ENCODE data around the gene BATF2. TPM values are rescaled to one million over a fixed set of nuclear protein-coding genes. Genes with fewer than 3 reads are reported as not detected.
"Not testable (repeated sequence)": the region's sequence is repeated elsewhere in the genome, so short reads cannot be mapped to it uniquely, and the experiment has no call there.

The BATF2 gene
- total and polyA plus RNA-seq, 9 of the 15 experiments (the other 6 are each of a cell fraction or from before 2014, with no cell fraction given) = 1.7 to 8.9 (median 6.4) TPM

GRCh38 chr11:64987998-64988854, 8.5 kb downstream of the BATF2 start:
- no peak overlapping the region for H3K4me2 ChIP-seq (ENCODE audit: insufficient read depth, low read length)
- DNase-seq (ENCODE audit: extremely low read depth in 1 of 4, low spot score in 3 of 4) = no peak
- CTCF ChIA-PET (ENCODE audit: low intra/inter-chr PET ratio) = interaction anchor here (0.6 kb wide), 1 partner anchor 75 kb away, joined by 3 read pairs; no protein-coding TSS in a partner anchor

DNA sequence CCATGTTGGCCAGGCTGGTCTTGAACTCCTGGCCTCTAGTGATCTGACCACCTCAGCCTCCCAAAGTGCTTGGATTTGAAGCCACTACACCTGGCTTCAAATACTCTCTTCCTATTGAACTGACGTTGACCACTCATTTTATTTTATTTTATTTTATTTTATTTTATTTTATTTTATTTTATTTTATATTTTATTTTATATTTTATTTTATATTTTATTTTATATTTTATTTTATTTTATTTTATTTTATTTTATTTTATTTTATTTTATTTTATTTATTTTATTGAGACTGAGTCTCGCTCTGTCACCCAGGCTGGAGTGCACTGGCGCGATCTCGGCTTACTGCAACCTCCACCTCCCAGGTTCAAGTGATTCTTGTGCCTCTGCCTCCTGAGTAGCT, 13.4 kb downstream of the BATF2 start:
- in situ Hi-C loops (cut with MboI); H3K4me3 ChIP-seq; H3K27ac ChIP-seq (ENCODE audit: extremely low read depth, low read depth, low read length); H3K4me2 ChIP-seq (ENCODE audit: insufficient read depth, low read length); H4K20me1 ChIP-seq (replicated peaks; ENCODE audit: control insufficient read depth, insufficient read depth, low read length); CTCF ChIA-PET (ENCODE audit: low intra/inter-chr PET ratio); DNase-seq (ENCODE audit: extremely low read depth in 1 of 4, low spot score in 3 of 4); H3K4me1 ChIP-seq (replicated peaks in 1 of 2; ENCODE audit: control insufficient read depth in 2 of 2, insufficient read depth in 2 of 2, low read length in 2 of 2); H3K9me3 ChIP-seq (replicated peaks; ENCODE audit: control insufficient read depth, insufficient read depth, low read depth, low read length); H3K9ac ChIP-seq (ENCODE audit: insufficient read depth in 1 of 2, low read depth in 2 of 2, low read length in 2 of 2); H3K79me2 ChIP-seq (ENCODE audit: control insufficient read depth, insufficient read depth, low read length); H2AFZ ChIP-seq (ENCODE audit: low read depth, low read length); H3K36me3 ChIP-seq (ENCODE audit: control insufficient read depth, insufficient read depth, low read length); FAIRE-seq; H3K9me1 ChIP-seq (ENCODE audit: control insufficient read depth, insufficient read depth, low read length); BruUV-seq (replicated peaks); POLR2A ChIA-PET; H3K27me3 ChIP-seq (ENCODE audit: control insufficient read depth in 2 of 2, insufficient read depth in 2 of 2, low read length in 2 of 2); ATAC-seq; intact Hi-C loops (cut with micrococcal nuclease): not testable (repeated sequence)
- WGBS (ENCODE audit: insufficient coverage, low coverage, missing lambda C conversion rate) = 79% methylated on average over 5 of the region's 5 CpGs

More at GRCh38 chr11:64987998-64988854, 8.5 kb downstream of the BATF2 start:
- TSS peak; percentile 39 for BruUV-seq (replicated peaks)
- no peaks in the 10 kb centered on the region for H3K27me3 ChIP-seq (ENCODE audit: control insufficient read depth in 2 of 2, insufficient read depth in 2 of 2, low read length in 2 of 2)
- TF ChIP-seq SMAD3 (CRISPR knock-in tag; conservative IDR thresholded peaks at IDR 0.05) = no peak
- TF ChIP-seq NFRKB (IDR thresholded peaks at IDR 0.05; ENCODE audit: low read depth) = no peak
- no peak for TF ChIP-seq JUN (IDR thresholded peaks at IDR 0.05; ENCODE audit: borderline replicate concordance, low read depth, low read length)
- TF ChIP-seq JUN (CRISPR knock-in tag; IDR thresholded peaks at IDR 0.05; ENCODE audit: borderline replicate concordance) = no peak
- TF ChIP-seq MTA3 (IDR thresholded peaks at IDR 0.05; ENCODE audit: borderline replicate concordance) = no peak
- no peak for TF ChIP-seq ARID3B (CRISPR knock-in tag; IDR thresholded peaks at IDR 0.05; ENCODE audit: borderline replicate concordance)
- no peak for TF ChIP-seq RBM34 (IDR thresholded peaks at IDR 0.05; ENCODE audit: borderline replicate concordance, insufficient read depth, low read length)
- TF ChIP-seq SMC3 (conservative IDR thresholded peaks at IDR 0.05; ENCODE audit: insufficient read depth, low read depth, low read length) = no peak
- TF ChIP-seq TBP (optimal IDR thresholded peaks at IDR 0.05; ENCODE audit: low read depth, low read length) = no peak
- no peak for TF ChIP-seq MCM2 (IDR thresholded peaks at IDR 0.05; ENCODE audit: low read depth)
- TF ChIP-seq ZNF354B (CRISPR knock-in tag; IDR thresholded peaks at IDR 0.05) = no peak
- H3K9me3 ChIP-seq (replicated peaks; ENCODE audit: control insufficient read depth, insufficient read depth, low read depth, low read length) = no peaks in the 10 kb centered on the region
- H4K20me1 ChIP-seq (replicated peaks; ENCODE audit: control insufficient read depth, insufficient read depth, low read length) = no peaks in the 10 kb centered on the region
- POLR2A ChIA-PET = interaction anchor here (0.7 to 1.5 kb wide), 4 partner anchors 9 to 512 kb away, joined by 3 to 5 read pairs (median 3); partner anchors contain the start of gene BATF2
- H3K27ac ChIP-seq (ENCODE audit: extremely low read depth, low read depth, low read length) = no peak overlapping the region
- H3K36me3 ChIP-seq (ENCODE audit: control insufficient read depth, insufficient read depth, low read length) = no peaks in the 10 kb centered on the region
- H3K4me1 ChIP-seq (replicated peaks in 1 of 2; ENCODE audit: control insufficient read depth in 2 of 2, insufficient read depth in 2 of 2, low read length in 2 of 2) = peaks cover 7 to 22% of the 10 kb centered on the region in 2 experiments; a peak in 3 of 5 replicates
- FAIRE-seq (no peak), ATAC-seq (no peak)
- H3K4me3 ChIP-seq = no peak overlapping the region
- no peaks in the 10 kb centered on the region for H3K9me1 ChIP-seq (ENCODE audit: control insufficient read depth, insufficient read depth, low read length)
- in situ Hi-C loops (cut with MboI) (no loop called here), intact Hi-C loops (cut with micrococcal nuclease) (no loop called here)
- WGBS (ENCODE audit: insufficient coverage, low coverage, missing lambda C conversion rate) = 80% methylated on average over 6 of the region's 6 CpGs
- H3K9ac ChIP-seq (ENCODE audit: insufficient read depth in 1 of 2, low read depth in 2 of 2, low read length in 2 of 2) = peak overlapping the region in 1 of 2 experiments; percentile 75; a peak in 1 of 4 replicates
- no peak overlapping the region for H2AFZ ChIP-seq (ENCODE audit: low read depth, low read length)
- no peaks in the 10 kb centered on the region for H3K79me2 ChIP-seq (ENCODE audit: control insufficient read depth, insufficient read depth, low read length)
